CD1c-positive myeloid dendritic cell (primary cell): Measurements from ENCODE around the gene SLC52A1.

Experiments
- DNase-seq: peaks from one replicate; pipeline ENCODE4 v3.0.0-alpha.2; 2016; ENCODE audit errors: extremely low spot score

The SLC52A1 gene

DNA sequence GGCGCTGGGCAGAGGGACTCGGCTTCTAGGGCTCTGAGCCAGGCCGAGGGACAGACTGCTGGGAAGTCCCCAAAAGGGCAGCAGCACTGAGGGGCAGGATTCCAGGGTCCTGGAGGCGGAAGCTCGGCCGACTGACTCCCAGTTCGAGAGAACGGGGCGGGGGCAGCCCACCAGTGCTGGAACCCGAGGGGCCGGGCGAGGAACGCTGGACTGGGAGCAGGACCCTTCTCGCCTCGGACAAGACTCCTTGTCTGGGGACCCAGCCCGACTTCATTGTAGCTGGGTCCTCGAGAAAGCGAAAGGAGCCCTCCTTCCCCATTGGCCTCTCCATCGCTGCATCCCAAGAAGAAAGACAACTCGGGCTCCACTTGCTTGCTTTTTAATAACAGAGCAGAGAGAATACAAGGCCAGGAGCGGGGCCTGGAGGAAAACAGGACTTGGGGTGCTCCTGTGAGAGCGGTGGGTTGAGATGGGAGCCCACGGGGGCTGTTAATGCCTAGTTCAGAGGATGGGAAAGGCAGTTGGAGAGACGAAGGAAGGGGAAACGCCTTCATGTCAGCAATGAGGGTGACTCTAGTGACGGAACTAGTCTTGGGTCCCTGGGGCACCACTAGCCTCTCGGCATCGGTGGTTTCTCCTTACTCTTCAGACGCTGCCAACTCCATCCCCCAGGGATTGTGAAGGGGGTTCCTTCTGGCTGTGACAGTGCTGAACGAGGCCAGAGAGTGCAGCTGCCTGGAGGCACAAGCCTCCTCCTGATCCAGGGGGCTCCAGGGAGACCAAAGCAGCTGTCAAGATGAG lies 47.3 kb downstream of the SLC52A1 start:
- peak; percentile 18 for DNase-seq

DNA sequence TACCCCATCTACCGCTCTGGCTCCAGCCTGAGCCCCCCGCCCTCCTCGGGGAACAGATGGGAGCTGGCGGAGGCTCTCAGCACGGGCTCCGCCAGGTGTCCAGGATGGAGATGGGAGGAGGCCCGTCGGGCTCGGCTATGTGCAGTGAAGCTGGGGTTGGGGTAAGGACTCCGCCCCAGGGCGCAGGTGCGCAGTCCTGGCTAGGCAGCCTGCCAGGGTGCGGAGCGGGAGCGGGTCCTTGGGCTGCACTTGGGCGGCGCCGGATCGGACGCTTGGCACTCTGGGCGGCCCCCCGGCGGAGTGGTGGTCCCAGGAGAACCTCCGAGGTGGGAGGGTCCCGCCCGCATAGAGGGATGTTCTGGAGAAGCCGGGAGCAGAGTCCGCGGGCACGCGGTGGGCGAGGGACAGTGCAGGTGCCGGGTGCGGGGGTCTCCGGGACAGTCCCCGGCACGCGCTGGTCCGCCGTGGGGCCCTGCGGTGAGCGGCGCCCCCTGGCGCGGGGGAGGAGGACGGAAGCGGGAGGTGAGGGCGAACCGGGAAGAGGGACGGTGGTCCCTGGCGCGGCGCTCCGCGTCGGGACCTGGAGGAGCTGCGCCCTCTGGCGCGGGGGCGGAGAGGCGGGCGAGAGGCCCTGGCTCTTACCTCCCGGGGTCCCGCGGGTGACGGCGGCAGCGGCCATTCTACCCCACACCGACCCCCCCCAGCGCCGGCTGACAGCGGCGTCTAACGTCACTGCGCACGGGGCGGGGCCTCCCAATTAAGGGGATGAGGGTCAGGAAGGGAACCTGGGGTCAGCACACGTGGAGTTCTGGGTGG lies 48.1 kb downstream of the SLC52A1 start, which contains the start of gene CAMTA2:
Gene CAMTA2 (minus strand): TSS at position 725 of the 816 bp plus-strand sequence. CDS start 1,453 bp downstream, outside the sequence.
- DNase-seq: peak; percentile 86

DNA sequence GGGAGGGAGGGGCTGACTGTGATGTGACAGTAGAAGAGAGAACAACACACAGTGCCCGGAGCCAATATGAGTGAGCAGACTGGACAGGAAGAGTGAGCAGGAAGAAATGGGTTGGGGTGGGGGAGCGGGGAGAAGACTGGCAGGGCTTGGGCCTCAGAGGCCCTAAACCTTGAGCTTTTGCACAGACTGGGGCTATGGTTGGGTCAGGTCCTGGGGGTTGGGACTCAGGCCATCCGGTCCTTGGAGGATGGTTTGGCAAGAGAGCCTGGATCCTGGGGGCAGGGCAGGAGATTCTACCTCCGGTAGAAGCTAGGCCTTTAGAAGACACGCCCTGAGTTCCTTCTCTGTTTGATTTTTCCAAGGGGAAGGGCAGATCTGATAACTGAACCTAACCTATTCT lies 48.8 kb downstream of the SLC52A1 start:
- peak; percentile 15 for DNase-seq
